OCI-LY7 (cell line): Measurements from ENCODE around the gene CARD14. TPM values are rescaled to one million over a fixed set of nuclear protein-coding genes. Genes with fewer than 3 reads are reported as not detected.

Experiments
- BruUV-seq: library from RNA; stranded (reverse); fragments of 400-500 nt; replicated peaks from 2 replicates; lab custom pipeline; 2021; lab: Mats Ljungman, UMichigan
- CTCF ChIA-PET: fragments of 300-600 bp; sonication (Branson Sonifier 250); formaldehyde crosslinking; loops from one replicate; lab custom pipeline; 2022; ENCODE audit warnings: antibody characterized with exemption; ENCODE audit not compliant: unreplicated experiment; lab: Charles Lee
- POLR2A ChIA-PET: fragments of 300-600 bp; sonication (Branson Sonifier 250); formaldehyde crosslinking; loops from one replicate; lab custom pipeline; 2022; ENCODE audit warnings: antibody characterized with exemption; lab: Charles Lee
- DNase-seq: peaks from one replicate; pipeline ENCODE4 v3.0.0-alpha.2; 2015; ENCODE audit warnings: low spot score
- H2AFZ ChIP-seq: fragments of 200-600 bp; sonication (generic), shearing (Covaris generic); 2 replicates; pipeline ENCODE4 v1.6.1; 2014; ENCODE audit warnings: mild to moderate bottlenecking, antibody characterized with exemption, low read length, moderate library complexity
- H3K27ac ChIP-seq: fragments of 200-600 bp; sonication (generic); 2 replicates; pipeline ENCODE4 v1.5.1; 2014; ENCODE audit warnings: mixed run types, low read depth, mild to moderate bottlenecking, moderate library complexity, low read length, inconsistent platforms; ENCODE audit not compliant: poor library complexity, severe bottlenecking
- H3K36me3 ChIP-seq: fragments of 200-600 bp; sonication (generic); 2 replicates; pipeline ENCODE4 v1.6.1; 2014; ENCODE audit warnings: mild to moderate bottlenecking, antibody characterized with exemption, low read length, moderate library complexity, mixed read lengths; ENCODE audit not compliant: insufficient read depth
- H3K4me1 ChIP-seq: fragments of 200-600 bp; sonication (generic); 2 replicates; pipeline ENCODE4 v1.5.1; 2014; ENCODE audit warnings: mild to moderate bottlenecking, low read length; ENCODE audit not compliant: insufficient read depth, poor library complexity, severe bottlenecking
- H3K4me2 ChIP-seq: fragments of 200-600 bp; sonication (generic); 2 replicates; pipeline ENCODE4 v1.6.1; 2014; ENCODE audit warnings: mild to moderate bottlenecking, low read length
- H3K4me3 ChIP-seq: fragments of 200-600 bp; sonication (generic); 2 replicates; pipeline ENCODE4 v1.5.1; 2014; ENCODE audit warnings: mild to moderate bottlenecking, low read depth, low read length; ENCODE audit not compliant: poor library complexity, severe bottlenecking
- H3K79me2 ChIP-seq: fragments of 200-600 bp; sonication (generic); 2 replicates; pipeline ENCODE4 v1.6.1; 2016; ENCODE audit warnings: low read depth, mild to moderate bottlenecking, low read length, moderate library complexity, mixed read lengths; ENCODE audit not compliant: insufficient read depth
- H3K9me2 ChIP-seq: fragments of 200-600 bp; sonication (generic); 2 replicates; pipeline ENCODE4 v1.6.1; 2016; ENCODE audit warnings: mild to moderate bottlenecking, low read length, mixed read lengths; ENCODE audit not compliant: insufficient read depth
- H3K9me3 ChIP-seq: fragments of 200-600 bp; sonication (generic); 2 replicates; pipeline ENCODE4 v1.6.1; 2014; ENCODE audit warnings: mild to moderate bottlenecking, mixed run types, low read length, mixed read lengths
- H4K20me1 ChIP-seq: fragments of 200-600 bp; sonication (generic); 2 replicates; pipeline ENCODE4 v1.6.1; 2014; ENCODE audit warnings: mild to moderate bottlenecking, antibody characterized with exemption, low read length, moderate library complexity, mixed read lengths; ENCODE audit not compliant: insufficient read depth
- CTCF ChIP-seq: fragments of 200-600 bp; sonication (generic); conservative IDR thresholded peaks from 2 replicates; pipeline ENCODE4 v1.5.1; 2014; ENCODE audit warnings: mild to moderate bottlenecking, antibody characterized with exemption, low read length, moderate library complexity, mixed read lengths
- EZH2phosphoT487 ChIP-seq: fragments of 200-600 bp; sonication (generic); IDR thresholded peaks from 2 replicates; pipeline ENCODE4 v1.6.1; 2018; ENCODE audit warnings: low read depth, borderline replicate concordance, mild to moderate bottlenecking, mixed run types, antibody characterized with exemption, low read length, moderate library complexity, mixed read lengths
- intact Hi-C: fragments of 100-400 bp; cut with micrococcal nuclease; formaldehyde crosslinking; loops from one replicate; pipeline ENCODE4 v1.10.0; 2022; ENCODE audit not compliant: unreplicated experiment
- total RNA-seq, 2 experiments: library from RNA; depleted of rRNA in 1 of 2; stranded (reverse); fragments of >200 nt in 1 of 2; shearing (Covaris generic) in 1 of 2; gene quantifications; 2 replicates each; pipeline ENCODE4 v1.2.3, GENCODE V29; 2014 to 2022

CARD14 gene
- total RNA-seq, 2 experiments from 2014 or later = not detected

- TF ChIP-seq EZH2phosphoT487 = no peak
- no peak for TF ChIP-seq CTCF
- no peak overlapping the region for H3K27ac ChIP-seq
- no peaks in the 10 kb centered on the region for H3K36me3 ChIP-seq
- no peaks in the 10 kb centered on the region for H3K9me3 ChIP-seq
- no peaks in the 10 kb centered on the region for H3K4me1 ChIP-seq
- H3K9me2 ChIP-seq = no peaks in the 10 kb centered on the region
- POLR2A ChIA-PET = no interaction called here
- no peak overlapping the region for H3K4me3 ChIP-seq
- no peaks in the 10 kb centered on the region for H4K20me1 ChIP-seq
- no peak overlapping the region for H3K4me2 ChIP-seq
- BruUV-seq = no TSS peak
- CTCF ChIA-PET = no interaction called here
- intact Hi-C loops = no loop called here
- no peak overlapping the region for H2AFZ ChIP-seq
- no peaks in the 10 kb centered on the region for H3K79me2 ChIP-seq
- no peak for DNase-seq
Measured at GRCh38 chr17:80202197-80202596, 32.4 kb downstream of the CARD14 start.

GRCh38 chr17:80203471-80203963 lies 33.7 kb downstream of the CARD14 start:
- ChIA-PET CTCF (no interaction called here), POLR2A (interaction anchor here (0.6 kb wide), 1 partner anchor 59 kb away, joined by 3 read pairs; no protein-coding TSS in a partner anchor)
- H3K79me2 ChIP-seq = no peaks in the 10 kb centered on the region
- no peaks in the 10 kb centered on the region for H3K9me3 ChIP-seq
- no peaks in the 10 kb centered on the region for H4K20me1 ChIP-seq
- DNase-seq = peak; percentile 13
- H3K27ac ChIP-seq = no peak overlapping the region
- no peaks in the 10 kb centered on the region for H3K9me2 ChIP-seq
- TF ChIP-seq EZH2phosphoT487 (no peak), CTCF (peak; percentile 49)
- H3K4me1 ChIP-seq = no peaks in the 10 kb centered on the region
- H3K36me3 ChIP-seq = no peaks in the 10 kb centered on the region
- no TSS peak for BruUV-seq
- H3K4me2 ChIP-seq = no peak overlapping the region
- intact Hi-C loops = no loop called here
- no peak overlapping the region for H3K4me3 ChIP-seq
- H2AFZ ChIP-seq = no peak overlapping the region

GRCh38 chr17:80204626-80205468 lies 35.0 kb downstream of the CARD14 start:
- ChIA-PET CTCF (no interaction called here), POLR2A (interaction anchor here (1.1 kb wide), 1 partner anchor 53 kb away, joined by 3 read pairs; no protein-coding TSS in a partner anchor)
- H3K36me3 ChIP-seq = no peaks in the 10 kb centered on the region
- H3K4me2 ChIP-seq = no peak overlapping the region
- no TSS peak for BruUV-seq
- H4K20me1 ChIP-seq = no peaks in the 10 kb centered on the region
- H3K4me3 ChIP-seq = no peak overlapping the region
- TF ChIP-seq EZH2phosphoT487 (no peak), CTCF (no peak)
- no peaks in the 10 kb centered on the region for H3K79me2 ChIP-seq
- H3K27ac ChIP-seq = no peak overlapping the region
- no peak for DNase-seq
- intact Hi-C loops = no loop called here
- H3K4me1 ChIP-seq = no peaks in the 10 kb centered on the region
- no peak overlapping the region for H2AFZ ChIP-seq
- no peaks in the 10 kb centered on the region for H3K9me3 ChIP-seq
- H3K9me2 ChIP-seq = no peaks in the 10 kb centered on the region
